ENCODE results near the gene ZBED3. TPM values are rescaled to one million over a fixed set of nuclear protein-coding genes. Genes with fewer than 3 reads are reported as not detected.

ZBED3 gene
- total RNA-seq, 3 donors from 2014 or later = 4.8 to 46.7 (median 5.9) TPM

- Histone ChIP-seq H3K9me3 (no peaks in the 10 kb centered on the region), H3K4me1 (no peaks in the 10 kb centered on the region), H3K4me3 (no peak overlapping the region), H3K27me3 (no peaks in the 10 kb centered on the region), H3K27ac (no peak overlapping the region), H3K36me3 (no peaks in the 10 kb centered on the region)
- TF ChIP-seq CTCF (IDR thresholded peaks at IDR 0.05) = no peak
- no peak for TF ChIP-seq POLR2A (IDR thresholded peaks at IDR 0.05)
- no peak for TF ChIP-seq POLR2AphosphoS5 (IDR thresholded peaks at IDR 0.05)
- intact Hi-C loops (cut with DNase I; ENCODE audit: low total_unique reads) = no loop called here
- DNase-seq (ENCODE audit: low spot score in 2 of 2) = no peak
Observed at GRCh38 chr5:77103457-77103856, 16.4 kb upstream of the ZBED3 start.

- H3K27ac ChIP-seq = no peak overlapping the region
- H3K9me3 ChIP-seq = no peaks in the 10 kb centered on the region
- no peaks in the 10 kb centered on the region for H3K27me3 ChIP-seq
- no peaks in the 10 kb centered on the region for H3K36me3 ChIP-seq
- TF ChIP-seq POLR2AphosphoS5 (IDR thresholded peaks at IDR 0.05) (no peak), POLR2A (IDR thresholded peaks at IDR 0.05) (no peak), CTCF (IDR thresholded peaks at IDR 0.05) (no peak)
- no peak overlapping the region for H3K4me3 ChIP-seq
- H3K4me1 ChIP-seq = no peaks in the 10 kb centered on the region
- no peak for DNase-seq (ENCODE audit: low spot score in 2 of 2)
- intact Hi-C loops (cut with DNase I; ENCODE audit: low total_unique reads) = no loop called here
Observed at GRCh38 chr5:77102549-77102948, 15.5 kb upstream of the ZBED3 start.

GRCh38 chr5:77101298-77101697 is 14.2 kb upstream of the ZBED3 start:
- H3K27me3 ChIP-seq = no peaks in the 10 kb centered on the region
- intact Hi-C loops (cut with DNase I; ENCODE audit: low total_unique reads) = no loop called here
- no peak overlapping the region for H3K27ac ChIP-seq
- no peak overlapping the region for H3K4me3 ChIP-seq
- no peaks in the 10 kb centered on the region for H3K9me3 ChIP-seq
- H3K4me1 ChIP-seq = no peaks in the 10 kb centered on the region
- DNase-seq (ENCODE audit: low spot score in 2 of 2) = no peak
- H3K36me3 ChIP-seq = no peaks in the 10 kb centered on the region
- TF ChIP-seq CTCF (IDR thresholded peaks at IDR 0.05) (no peak), POLR2A (IDR thresholded peaks at IDR 0.05) (no peak), POLR2AphosphoS5 (IDR thresholded peaks at IDR 0.05) (no peak)

- no peak overlapping the region for H3K4me3 ChIP-seq
- no peak overlapping the region for H3K27ac ChIP-seq
- DNase-seq (ENCODE audit: low spot score in 2 of 2) = no peak
- no peaks in the 10 kb centered on the region for H3K27me3 ChIP-seq
- intact Hi-C loops (cut with DNase I; ENCODE audit: low total_unique reads) = no loop called here
- H3K4me1 ChIP-seq = no peaks in the 10 kb centered on the region
- TF ChIP-seq CTCF (IDR thresholded peaks at IDR 0.05) (no peak), POLR2A (IDR thresholded peaks at IDR 0.05) (no peak), POLR2AphosphoS5 (IDR thresholded peaks at IDR 0.05) (no peak)
- no peaks in the 10 kb centered on the region for H3K36me3 ChIP-seq
- H3K9me3 ChIP-seq = no peaks in the 10 kb centered on the region
Observed at GRCh38 chr5:77095189-77095588, 8.1 kb upstream of the ZBED3 start.

GRCh38 chr5:77087484-77088261 is 588 bp upstream of the ZBED3 start:
- Histone ChIP-seq H3K9me3 (no peaks in the 10 kb centered on the region), H3K4me1 (no peaks in the 10 kb centered on the region), H3K27me3 (no peaks in the 10 kb centered on the region), H3K27ac (peak overlapping the region; percentile 92 to 94), H3K36me3 (no peaks in the 10 kb centered on the region), H3K4me3 (peak overlapping the region; percentile 70 to 82 (median 77))
- DNase-seq (ENCODE audit: low spot score in 2 of 2) = no peak
- intact Hi-C loops (cut with DNase I; ENCODE audit: low total_unique reads) = no loop called here
- no peak for TF ChIP-seq POLR2AphosphoS5 (IDR thresholded peaks at IDR 0.05)
- no peak for TF ChIP-seq POLR2A (IDR thresholded peaks at IDR 0.05)
- TF ChIP-seq CTCF (IDR thresholded peaks at IDR 0.05) = no peak
